Right renal cortex interstitium (tissue), 3 donors: ENCODE results near the gene TNNI3K. TPM values are rescaled to one million over a fixed set of nuclear protein-coding genes. Genes with fewer than 3 reads are reported as not detected.

Experiments
- DNase-seq, 3 donors: peaks; one replicate each; pipeline ENCODE4 v3.0.0-alpha.2; 2013; ENCODE audit warnings: low read depth in 3 of 3, low spot score in 2 of 3
- polyA plus RNA-seq, 3 donors: library from polyadenylated mRNA; unstranded; fragments of 120-200 nt; gene quantifications; one replicate each; pipeline ENCODE4 v1.2.1, GENCODE V29; 2013; ENCODE audit not compliant: insufficient read length in 3 of 3

Gene TNNI3K
- polyA plus RNA-seq, 3 donors, result 1.0 to 2.7 (median 1.4) TPM

GRCh38 chr1:74286414-74286813 is 51.2 kb downstream of the TNNI3K start:
- no peak for DNase-seq

- DNase-seq, result no peak
Measured at GRCh38 chr1:74314438-74314837, 79.3 kb downstream of the TNNI3K start.

GRCh38 chr1:74316302-74316701 is 81.1 kb downstream of the TNNI3K start:
- no peak for DNase-seq

- no peak for DNase-seq
Measured at GRCh38 chr1:74317663-74318062, 82.5 kb downstream of the TNNI3K start.

GRCh38 chr1:74323937-74324473 is 88.8 kb downstream of the TNNI3K start:
- DNase-seq, result no peak

GRCh38 chr1:74324684-74325448 is 89.7 kb downstream of the TNNI3K start:
- no peak for DNase-seq

GRCh38 chr1:74328851-74329250 is 93.7 kb downstream of the TNNI3K start:
- no peak for DNase-seq

- no peak for DNase-seq
Measured at GRCh38 chr1:74333244-74333643, 98.1 kb downstream of the TNNI3K start.

- DNase-seq, result no peak
Measured at GRCh38 chr1:74334147-74334546, 99.0 kb downstream of the TNNI3K start.

GRCh38 chr1:74340656-74341055 is 105.5 kb downstream of the TNNI3K start:
- no peak for DNase-seq

- no peak for DNase-seq
Measured at GRCh38 chr1:74341702-74342339, 106.6 kb downstream of the TNNI3K start.

GRCh38 chr1:74343216-74343615 is 108.0 kb downstream of the TNNI3K start:
- peak; percentile 52 to 56 (median 54) for DNase-seq

- no peak for DNase-seq
Measured at GRCh38 chr1:74344387-74344786, 109.2 kb downstream of the TNNI3K start.

- no peak for DNase-seq
Measured at GRCh38 chr1:74356493-74356892, 121.3 kb downstream of the TNNI3K start.

GRCh38 chr1:74357150-74357549 is 122.0 kb downstream of the TNNI3K start:
- no peak for DNase-seq

- DNase-seq, result no peak
Measured at GRCh38 chr1:74357756-74358155, 122.6 kb downstream of the TNNI3K start.

GRCh38 chr1:74362691-74363090 is 127.5 kb downstream of the TNNI3K start:
- DNase-seq, result no peak

- DNase-seq, result no peak
Measured at GRCh38 chr1:74363220-74363619, 128.0 kb downstream of the TNNI3K start.

GRCh38 chr1:74367175-74367813 is 132.1 kb downstream of the TNNI3K start:
- DNase-seq, result no peak

- no peak for DNase-seq
Measured at GRCh38 chr1:74368335-74368734, 133.1 kb downstream of the TNNI3K start.

- no peak for DNase-seq
Measured at GRCh38 chr1:74375376-74375775, 140.2 kb downstream of the TNNI3K start.

- no peak for DNase-seq
Measured at GRCh38 chr1:74380252-74380651, 145.1 kb downstream of the TNNI3K start.
